KOPT-K1 (cell line): ENCODE data around the gene SESN3.

ENCODE experiments used
- H3K27ac ChIP-seq: fragments of 200-600 bp; sonication (generic); 2 replicates; pipeline ENCODE4 v1.5.1; 2016; ENCODE audit warnings: antibody characterized with exemption, mild to moderate bottlenecking, low read depth, low read length; ENCODE audit not compliant: poor library complexity, severe bottlenecking
- H3K36me3 ChIP-seq: fragments of 200-600 bp; sonication (generic); 2 replicates; pipeline ENCODE4 v1.5.1; 2017; ENCODE audit warnings: antibody characterized with exemption, mild to moderate bottlenecking, low read length, moderate library complexity; ENCODE audit not compliant: insufficient read depth
- H3K9me3 ChIP-seq: fragments of 200-600 bp; sonication (generic); 2 replicates; pipeline ENCODE4 v1.5.1; 2017; ENCODE audit warnings: antibody characterized with exemption, low read length, mild to moderate bottlenecking; ENCODE audit not compliant: insufficient read depth, poor library complexity, severe bottlenecking

Gene SESN3

GRCh38 chr11:95155385-95155784, 75.6 kb downstream of the SESN3 start:
- Histone ChIP-seq H3K36me3 (no peaks in the 10 kb centered on the region), H3K9me3 (no peaks in the 10 kb centered on the region), H3K27ac (no peak overlapping the region)

- Histone ChIP-seq H3K27ac (no peak overlapping the region), H3K36me3 (no peaks in the 10 kb centered on the region), H3K9me3 (no peaks in the 10 kb centered on the region)
These were observed 76.5 kb downstream of the SESN3 start for GRCh38 chr11:95154514-95154913.

GRCh38 chr11:95153857-95154246, 77.2 kb downstream of the SESN3 start:
- H3K36me3 ChIP-seq = no peaks in the 10 kb centered on the region
- H3K27ac ChIP-seq = no peak overlapping the region
- no peaks in the 10 kb centered on the region for H3K9me3 ChIP-seq

GRCh38 chr11:95152876-95153856, 77.8 kb downstream of the SESN3 start:
- H3K36me3 ChIP-seq = no peaks in the 10 kb centered on the region
- H3K9me3 ChIP-seq = no peaks in the 10 kb centered on the region
- H3K27ac ChIP-seq = no peak overlapping the region

- Histone ChIP-seq H3K9me3 (no peaks in the 10 kb centered on the region), H3K27ac (no peak overlapping the region), H3K36me3 (no peaks in the 10 kb centered on the region)
These were observed 79.9 kb downstream of the SESN3 start for GRCh38 chr11:95150956-95151684.

- no peaks in the 10 kb centered on the region for H3K36me3 ChIP-seq
- H3K9me3 ChIP-seq = no peaks in the 10 kb centered on the region
- no peak overlapping the region for H3K27ac ChIP-seq
These were observed 81.2 kb downstream of the SESN3 start for GRCh38 chr11:95149651-95150364.

GRCh38 chr11:95148938-95149337, 82.1 kb downstream of the SESN3 start:
- H3K9me3 ChIP-seq = no peaks in the 10 kb centered on the region
- no peak overlapping the region for H3K27ac ChIP-seq
- no peaks in the 10 kb centered on the region for H3K36me3 ChIP-seq

GRCh38 chr11:95148406-95148805, 82.6 kb downstream of the SESN3 start:
- H3K36me3 ChIP-seq = no peaks in the 10 kb centered on the region
- H3K27ac ChIP-seq = no peak overlapping the region
- no peaks in the 10 kb centered on the region for H3K9me3 ChIP-seq

- no peaks in the 10 kb centered on the region for H3K9me3 ChIP-seq
- no peak overlapping the region for H3K27ac ChIP-seq
- no peaks in the 10 kb centered on the region for H3K36me3 ChIP-seq
These were observed 83.6 kb downstream of the SESN3 start for GRCh38 chr11:95147364-95147905.

GRCh38 chr11:95145430-95146060, 85.5 kb downstream of the SESN3 start:
- Histone ChIP-seq H3K27ac (no peak overlapping the region), H3K9me3 (no peaks in the 10 kb centered on the region), H3K36me3 (no peaks in the 10 kb centered on the region)

GRCh38 chr11:95144313-95145235, 86.4 kb downstream of the SESN3 start:
- H3K36me3 ChIP-seq = no peaks in the 10 kb centered on the region
- no peak overlapping the region for H3K27ac ChIP-seq
- no peaks in the 10 kb centered on the region for H3K9me3 ChIP-seq

GRCh38 chr11:95143106-95143681, 87.8 kb downstream of the SESN3 start:
- H3K27ac ChIP-seq = no peak overlapping the region
- no peaks in the 10 kb centered on the region for H3K36me3 ChIP-seq
- no peaks in the 10 kb centered on the region for H3K9me3 ChIP-seq

GRCh38 chr11:95142431-95142830, 88.6 kb downstream of the SESN3 start:
- Histone ChIP-seq H3K36me3 (no peaks in the 10 kb centered on the region), H3K9me3 (no peaks in the 10 kb centered on the region), H3K27ac (no peak overlapping the region)
